Testis (tissue), 2 donors: ENCODE measurements around the gene KY.

ENCODE experiments used
- POLR2A ChIP-seq: fragments of 450-650 bp; IDR thresholded peaks from one replicate; pipeline ENCODE4 v1.6.1; 2017; ENCODE audit warnings: antibody characterized with exemption, mild to moderate bottlenecking, moderate library complexity
- TF ChIP-seq, protein P1 (sequence below), 3 experiments: fragments of 450-650 bp in 2 of 3; fragments of 200-600 bp in 1 of 3; sonication (generic) in 1 of 3; IDR thresholded peaks; one replicate each; pipeline ENCODE4 v1.5.1; 2016 to 2019; ENCODE audit warnings: antibody characterized with exemption in 3 of 3, mild to moderate bottlenecking in 2 of 3, moderate library complexity in 1 of 3

DNA sequence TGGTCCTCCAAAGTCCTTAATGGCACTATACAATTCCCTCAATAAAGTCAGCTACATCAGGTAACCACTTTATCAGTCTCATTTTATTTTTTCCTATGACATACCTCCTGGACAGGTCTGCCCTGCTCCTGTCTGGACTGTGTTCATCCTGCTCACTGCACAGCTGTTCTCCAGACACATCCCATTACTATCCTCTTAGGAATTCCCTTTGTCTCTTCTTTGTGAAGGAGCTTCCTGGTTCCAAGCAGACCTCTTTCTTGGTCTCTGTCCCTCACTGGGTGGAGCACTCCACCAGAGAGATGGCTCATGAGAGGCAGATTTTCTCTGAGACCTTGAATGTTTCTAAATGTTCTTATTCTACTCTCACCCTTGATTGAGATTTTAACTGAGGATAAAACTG, 60.1 kb downstream of the KY start:
- TF ChIP-seq, protein P1, sequence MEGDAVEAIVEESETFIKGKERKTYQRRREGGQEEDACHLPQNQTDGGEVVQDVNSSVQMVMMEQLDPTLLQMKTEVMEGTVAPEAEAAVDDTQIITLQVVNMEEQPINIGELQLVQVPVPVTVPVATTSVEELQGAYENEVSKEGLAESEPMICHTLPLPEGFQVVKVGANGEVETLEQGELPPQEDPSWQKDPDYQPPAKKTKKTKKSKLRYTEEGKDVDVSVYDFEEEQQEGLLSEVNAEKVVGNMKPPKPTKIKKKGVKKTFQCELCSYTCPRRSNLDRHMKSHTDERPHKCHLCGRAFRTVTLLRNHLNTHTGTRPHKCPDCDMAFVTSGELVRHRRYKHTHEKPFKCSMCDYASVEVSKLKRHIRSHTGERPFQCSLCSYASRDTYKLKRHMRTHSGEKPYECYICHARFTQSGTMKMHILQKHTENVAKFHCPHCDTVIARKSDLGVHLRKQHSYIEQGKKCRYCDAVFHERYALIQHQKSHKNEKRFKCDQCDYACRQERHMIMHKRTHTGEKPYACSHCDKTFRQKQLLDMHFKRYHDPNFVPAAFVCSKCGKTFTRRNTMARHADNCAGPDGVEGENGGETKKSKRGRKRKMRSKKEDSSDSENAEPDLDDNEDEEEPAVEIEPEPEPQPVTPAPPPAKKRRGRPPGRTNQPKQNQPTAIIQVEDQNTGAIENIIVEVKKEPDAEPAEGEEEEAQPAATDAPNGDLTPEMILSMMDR (IDR thresholded peaks at IDR 0.05), result no peak
- no peak for TF ChIP-seq POLR2A
